ENCODE data around the gene CIT. TPM values are rescaled to one million over a fixed set of nuclear protein-coding genes. Genes with fewer than 3 reads are reported as not detected.

The CIT gene
- total and polyA plus RNA-seq, 10 of the 15 experiments (the other 5 are each of a cell fraction or from before 2014, with no cell fraction given): 1.0 to 38.2 (median 14.9) TPM

GRCh38 chr12:119686355-119686754, 190.8 kb downstream of the CIT start (continued):
- TF ChIP-seq REST (IDR thresholded peaks at IDR 0.05; ENCODE audit: low read depth, low read length): no peak
- TF ChIP-seq YBX1 (IDR thresholded peaks at IDR 0.05): no peak
- no peak for TF ChIP-seq ELK1 (IDR thresholded peaks at IDR 0.05; ENCODE audit: low read depth, low read length)
- TF ChIP-seq CHD4 (IDR thresholded peaks at IDR 0.05): no peak
- TF ChIP-seq NBN (IDR thresholded peaks at IDR 0.05): no peak
- TF ChIP-seq SRF (IDR thresholded peaks at IDR 0.05; ENCODE audit: low read depth in 2 of 2, low read length in 2 of 2): no peak
- TF ChIP-seq SUPT20H (IDR thresholded peaks at IDR 0.05; ENCODE audit: borderline replicate concordance, control insufficient read depth, low read depth, low read length): no peak
- TF ChIP-seq BHLHE40 (IDR thresholded peaks at IDR 0.05; ENCODE audit: borderline replicate concordance in 1 of 2, low read depth in 2 of 2, low read length in 1 of 2): no peak
- TF ChIP-seq SIX5 (IDR thresholded peaks at IDR 0.05; ENCODE audit: low read depth, low read length, severe bottlenecking): no peak
- no peak for TF ChIP-seq IKZF1 (conservative IDR thresholded peaks at IDR 0.05)
